A673 (cell line): ENCODE data around the gene ENDOU.

Source experiments
- CTCF ChIP-seq: fragments of 300-800, 200-600 bp; sonication (generic); conservative IDR thresholded peaks from 2 replicates; pipeline ENCODE4 v1.5.1; 2017; ENCODE audit warnings: low read depth, mild to moderate bottlenecking, antibody characterized with exemption, low read length, moderate library complexity, mixed read lengths
- EZH2 ChIP-seq: fragments of 200-600 bp; sonication (generic); IDR thresholded peaks from 2 replicates; pipeline ENCODE4 v1.6.1; 2017; ENCODE audit warnings: borderline replicate concordance, low read depth, mild to moderate bottlenecking, mixed read lengths, antibody characterized with exemption, low read length; ENCODE audit not compliant: poor library complexity, severe bottlenecking

DNA sequence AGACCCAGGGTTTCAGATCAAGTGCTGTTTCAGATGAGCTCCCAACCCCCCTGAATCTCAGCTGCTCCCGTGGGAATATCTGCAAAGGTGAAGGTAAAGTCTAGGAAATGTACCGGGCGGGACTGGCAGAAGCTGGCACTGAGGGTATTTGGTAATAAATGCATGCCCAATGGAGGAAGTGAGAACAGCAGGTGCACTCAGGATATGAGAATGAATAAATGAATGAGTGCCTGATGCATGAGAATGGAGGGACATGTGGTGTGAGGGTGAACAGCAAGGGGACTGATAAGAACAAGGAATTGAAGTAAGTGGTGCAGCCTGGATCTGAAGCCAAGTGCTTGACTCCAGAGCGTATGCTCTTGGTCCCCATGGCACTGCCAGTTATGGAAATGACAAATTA, 21.8 kb upstream of the ENDOU start:
- TF ChIP-seq CTCF = no peak
- TF ChIP-seq EZH2 = no peak
